Endothelial cell of umbilical vein (primary cell): ENCODE data around the gene COQ7. TPM values are rescaled to one million over a fixed set of nuclear protein-coding genes. Genes with fewer than 3 reads are reported as not detected.

ENCODE experiments used
- BruUV-seq: library from RNA; stranded (reverse); fragments of 400-500 nt; replicated peaks from 2 replicates; lab custom pipeline; 2021; lab: Mats Ljungman, UMichigan
- CTCF ChIA-PET: fragments of 300-600, 350-600 bp; sonication (Branson Sonifier 250); formaldehyde crosslinking; loops from one replicate; lab custom pipeline; 2021; ENCODE audit warnings: antibody characterized with exemption, inconsistent platforms; lab: Charles Lee
- POLR2A ChIA-PET: fragments of 300-600, 350-600 bp; sonication (Branson Sonifier 250); formaldehyde crosslinking; loops from one replicate; lab custom pipeline; 2021; ENCODE audit warnings: antibody characterized with exemption, inconsistent platforms; lab: Charles Lee
- DNase-seq: peaks from one replicate; pipeline ENCODE4 v3.0.0-alpha.2; 2011; ENCODE audit warnings: low read depth, low spot score
- FAIRE-seq: peaks from 2 replicates; lab custom pipeline; 2011; peaks lifted over from hg19 to GRCh38; lab: Jason Lieb, UNC
- H2AFZ ChIP-seq: 2 replicates; pipeline ENCODE4 v1.6.0; 2012; ENCODE audit warnings: low read depth, low read length, control low read depth, inconsistent platforms
- H3K27ac ChIP-seq: 2 replicates; pipeline ENCODE4 v1.5.1; 2011; ENCODE audit warnings: low read depth, mild to moderate bottlenecking, control low read depth, low read length, moderate library complexity; ENCODE audit not compliant: insufficient read depth
- H3K27me3 ChIP-seq, 2 experiments: 2 replicates each; pipeline versions ENCODE4 v1.6.0 to v1.6.1; 2011; ENCODE audit warnings: low read length in 2 of 2, mixed read lengths in 1 of 2; ENCODE audit not compliant: control insufficient read depth in 2 of 2, insufficient read depth in 2 of 2
- H3K36me3 ChIP-seq, 2 experiments: 2 replicates in 1 of 2; 3 replicates in 1 of 2; pipeline ENCODE4 v1.5.1; 2011; ENCODE audit warnings: low read length in 2 of 2, mild to moderate bottlenecking in 1 of 2, moderate library complexity in 1 of 2; ENCODE audit not compliant: control insufficient read depth in 2 of 2, insufficient read depth in 2 of 2; ENCODE audit errors: extremely low read depth in 1 of 2
- H3K4me1 ChIP-seq: 3 replicates; pipeline ENCODE4 v1.5.1; 2011; ENCODE audit warnings: mild to moderate bottlenecking, low read length; ENCODE audit not compliant: control insufficient read depth, insufficient read depth; ENCODE audit errors: extremely low read depth
- H3K4me2 ChIP-seq: 2 replicates; pipeline ENCODE4 v1.6.1; 2011; ENCODE audit warnings: low read length, control low read depth, mixed read lengths; ENCODE audit not compliant: insufficient read depth
- H3K4me3 ChIP-seq, 3 experiments: fragments of 200-600 bp in 1 of 3; sonication (generic), shearing (Covaris generic) in 1 of 3; replicated peaks in 1 of 3; 2 replicates each; pipeline ENCODE4 v1.5.1; 2011 to 2016; ENCODE audit warnings: control low read depth in 3 of 3, low read length in 3 of 3, mild to moderate bottlenecking in 2 of 3, inconsistent platforms in 1 of 3, low read depth in 1 of 3, moderate library complexity in 1 of 3; ENCODE audit not compliant: insufficient read depth in 1 of 3
- H3K79me2 ChIP-seq: 2 replicates; pipeline ENCODE4 v1.6.0; 2012; ENCODE audit warnings: low read length, inconsistent platforms; ENCODE audit not compliant: control insufficient read depth, insufficient read depth
- H3K9ac ChIP-seq: replicated peaks from 2 replicates; pipeline ENCODE3; 2011; ENCODE audit warnings: low read length, control low read depth; ENCODE audit not compliant: insufficient read depth; ENCODE audit errors: extremely low read depth
- H3K9me1 ChIP-seq: replicated peaks from 3 replicates; pipeline ENCODE4 v1.6.0; 2011; ENCODE audit warnings: mild to moderate bottlenecking, low read length; ENCODE audit not compliant: control insufficient read depth, insufficient read depth; ENCODE audit errors: extremely low read depth
- H3K9me3 ChIP-seq: replicated peaks from 2 replicates; pipeline ENCODE4 v1.5.1; 2012; ENCODE audit warnings: low read length, inconsistent platforms; ENCODE audit not compliant: control insufficient read depth, insufficient read depth
- H4K20me1 ChIP-seq: replicated peaks from 2 replicates; pipeline ENCODE3; 2011; ENCODE audit warnings: mild to moderate bottlenecking, low read length; ENCODE audit not compliant: control insufficient read depth, insufficient read depth; ENCODE audit errors: extremely low read depth
- FOS ChIP-seq: IDR thresholded peaks from 2 replicates; pipeline ENCODE4 v1.6.1; 2011; ENCODE audit warnings: mild to moderate bottlenecking, low read length, moderate library complexity, borderline replicate concordance; ENCODE audit not compliant: insufficient read depth
- JUN ChIP-seq: IDR thresholded peaks from 2 replicates; pipeline ENCODE4 v1.6.1; 2011; ENCODE audit warnings: borderline replicate concordance, low read depth; ENCODE audit not compliant: insufficient read length, insufficient read depth
- MAX ChIP-seq: IDR thresholded peaks from 2 replicates; pipeline ENCODE4 v1.6.1; 2011; ENCODE audit not compliant: insufficient read depth, insufficient read length
- MYC ChIP-seq: IDR thresholded peaks from one replicate; pipeline ENCODE4 v1.6.1; 2011; ENCODE audit warnings: mild to moderate bottlenecking, low read depth, low read length
- POLR2A ChIP-seq: IDR thresholded peaks from 2 replicates; pipeline ENCODE4 v1.6.1; 2012; ENCODE audit warnings: low read depth, mild to moderate bottlenecking, control low read depth, low read length
- dilution Hi-C: fragments of 300-500 bp; cut with MboI; formaldehyde crosslinking; loops from one replicate; pipeline ENCODE4 v1.15.0; 2019; ENCODE audit warnings: low sequenced_read_pairs; ENCODE audit not compliant: extremely low pct_ligation_motif_present
- intact Hi-C: fragments of 100-400 bp; cut with micrococcal nuclease; formaldehyde crosslinking; loops from one replicate; pipeline ENCODE4 v1.10.0; 2022
- polyA plus RNA-seq, 4 experiments: library from polyadenylated mRNA; depleted of rRNA in 3 of 4; stranded (reverse) in 3 of 4; unstranded in 1 of 4; fragments of >200 nt; gene quantifications; 2 replicates each; pipeline versions ENCODE4 v1.2.1 to v1.2.3, GENCODE V29; 2011 to 2012; ENCODE audit warnings: missing spikeins in 1 of 4
- total RNA-seq: library from RNA; stranded (reverse); gene quantifications from 2 replicates; pipeline ENCODE4 v1.2.3, GENCODE V29; 2021
- TF ChIP-seq, protein P1 (sequence below), 2 donors: IDR thresholded peaks; 1 replicate in 1 of 2; 2 replicates in 1 of 2; pipeline ENCODE4 v1.5.1; 2011; ENCODE audit warnings: low read length in 2 of 2, mild to moderate bottlenecking in 2 of 2, moderate library complexity in 2 of 2, control low read depth in 1 of 2, inconsistent platforms in 1 of 2, low read depth in 1 of 2; ENCODE audit not compliant: insufficient read depth in 1 of 2; ENCODE audit errors: extremely low read depth in 1 of 2

Gene COQ7
- total and polyA plus RNA-seq, 2 donors (not counting 3 experiments of a cell fraction or from before 2014, with no cell fraction given) = 12.9 to 24.2 TPM

GRCh38 chr16:19094542-19095365 is 27.3 kb downstream of the COQ7 start:
- intact Hi-C loops (no loop called here), dilution Hi-C loops (no loop called here)
- BruUV-seq = no TSS peak
- Histone ChIP-seq H3K4me2 (no peak overlapping the region), H2AFZ (no peak overlapping the region), H3K4me3 (no peak overlapping the region), H3K79me2 (no peaks in the 10 kb centered on the region), H3K9me3 (no peaks in the 10 kb centered on the region), H3K4me1 (peaks cover 17% of the 10 kb centered on the region), H4K20me1 (no peaks in the 10 kb centered on the region), H3K9ac (no peak overlapping the region), H3K36me3 (no peaks in the 10 kb centered on the region), H3K9me1 (no peaks in the 10 kb centered on the region), H3K27me3 (no peaks in the 10 kb centered on the region), H3K27ac (no peak overlapping the region)
- TF ChIP-seq MYC (no peak), JUN (no peak), MAX (no peak), POLR2A (no peak), FOS (no peak)
- TF ChIP-seq, protein P1, sequence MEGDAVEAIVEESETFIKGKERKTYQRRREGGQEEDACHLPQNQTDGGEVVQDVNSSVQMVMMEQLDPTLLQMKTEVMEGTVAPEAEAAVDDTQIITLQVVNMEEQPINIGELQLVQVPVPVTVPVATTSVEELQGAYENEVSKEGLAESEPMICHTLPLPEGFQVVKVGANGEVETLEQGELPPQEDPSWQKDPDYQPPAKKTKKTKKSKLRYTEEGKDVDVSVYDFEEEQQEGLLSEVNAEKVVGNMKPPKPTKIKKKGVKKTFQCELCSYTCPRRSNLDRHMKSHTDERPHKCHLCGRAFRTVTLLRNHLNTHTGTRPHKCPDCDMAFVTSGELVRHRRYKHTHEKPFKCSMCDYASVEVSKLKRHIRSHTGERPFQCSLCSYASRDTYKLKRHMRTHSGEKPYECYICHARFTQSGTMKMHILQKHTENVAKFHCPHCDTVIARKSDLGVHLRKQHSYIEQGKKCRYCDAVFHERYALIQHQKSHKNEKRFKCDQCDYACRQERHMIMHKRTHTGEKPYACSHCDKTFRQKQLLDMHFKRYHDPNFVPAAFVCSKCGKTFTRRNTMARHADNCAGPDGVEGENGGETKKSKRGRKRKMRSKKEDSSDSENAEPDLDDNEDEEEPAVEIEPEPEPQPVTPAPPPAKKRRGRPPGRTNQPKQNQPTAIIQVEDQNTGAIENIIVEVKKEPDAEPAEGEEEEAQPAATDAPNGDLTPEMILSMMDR (IDR thresholded peaks at IDR 0.05; ENCODE audit: extremely low read depth in 1 of 2, insufficient read depth in 1 of 2, low read depth in 1 of 2, low read length in 2 of 2) = no peak
- DNase-seq (no peak), FAIRE-seq (peak; percentile 67)
- POLR2A ChIA-PET = interaction anchor here (0.6 to 1.5 kb wide), 2 partner anchors 19 to 27 kb away, joined by 3 to 6 read pairs; partner anchors contain the start of gene ITPRIPL2
- CTCF ChIA-PET = interaction anchor here (1.1 to 3.1 kb wide), 11 partner anchors 9 to 408 kb away, joined by 3 to 24 read pairs (median 6); partner anchors contain the start of gene ITPRIPL2
